ENCODE results near the gene NUCB1. TPM values are rescaled to one million over a fixed set of nuclear protein-coding genes. Genes with fewer than 3 reads are reported as not detected.
A peak's percentile ranks its signal among the peaks of the same experiment; 100 is the strongest.

NUCB1 gene
- total and polyA plus RNA-seq, 9 of the 15 experiments (the other 6 are each of a cell fraction or from before 2014, with no cell fraction given) = 3.1 to 153 (median 71.7) TPM

DNA sequence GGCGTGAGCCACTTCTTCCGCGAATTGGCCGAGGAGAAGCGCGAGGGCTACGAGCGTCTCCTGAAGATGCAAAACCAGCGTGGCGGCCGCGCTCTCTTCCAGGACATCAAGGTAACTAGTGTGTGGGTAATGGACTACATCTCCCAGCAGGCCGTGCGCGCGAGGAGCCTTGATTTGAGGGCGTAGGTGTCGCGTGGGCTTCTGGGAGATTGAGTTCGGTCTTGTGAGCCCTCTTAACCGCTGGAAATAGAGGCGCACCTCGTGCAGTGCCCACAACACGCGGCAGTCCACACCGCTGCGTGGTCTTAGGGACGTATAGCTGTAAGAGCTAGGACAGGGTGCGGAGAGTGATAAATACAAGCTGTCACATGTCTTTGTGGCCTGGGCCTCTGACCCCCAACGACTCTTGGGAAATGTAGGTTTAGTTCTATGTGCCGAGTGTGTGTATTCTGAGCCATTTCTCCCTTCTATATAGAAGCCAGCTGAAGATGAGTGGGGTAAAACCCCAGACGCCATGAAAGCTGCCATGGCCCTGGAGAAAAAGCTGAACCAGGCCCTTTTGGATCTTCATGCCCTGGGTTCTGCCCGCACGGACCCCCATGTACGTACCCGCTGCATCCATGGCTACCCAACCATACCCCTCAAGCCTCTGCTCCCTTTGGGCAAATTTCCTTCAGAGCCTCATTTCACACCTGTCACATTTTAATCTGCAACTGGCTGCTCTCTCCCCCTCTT, 65.9 kb downstream of the NUCB1 start (continued):
- TF ChIP-seq, protein P1, sequence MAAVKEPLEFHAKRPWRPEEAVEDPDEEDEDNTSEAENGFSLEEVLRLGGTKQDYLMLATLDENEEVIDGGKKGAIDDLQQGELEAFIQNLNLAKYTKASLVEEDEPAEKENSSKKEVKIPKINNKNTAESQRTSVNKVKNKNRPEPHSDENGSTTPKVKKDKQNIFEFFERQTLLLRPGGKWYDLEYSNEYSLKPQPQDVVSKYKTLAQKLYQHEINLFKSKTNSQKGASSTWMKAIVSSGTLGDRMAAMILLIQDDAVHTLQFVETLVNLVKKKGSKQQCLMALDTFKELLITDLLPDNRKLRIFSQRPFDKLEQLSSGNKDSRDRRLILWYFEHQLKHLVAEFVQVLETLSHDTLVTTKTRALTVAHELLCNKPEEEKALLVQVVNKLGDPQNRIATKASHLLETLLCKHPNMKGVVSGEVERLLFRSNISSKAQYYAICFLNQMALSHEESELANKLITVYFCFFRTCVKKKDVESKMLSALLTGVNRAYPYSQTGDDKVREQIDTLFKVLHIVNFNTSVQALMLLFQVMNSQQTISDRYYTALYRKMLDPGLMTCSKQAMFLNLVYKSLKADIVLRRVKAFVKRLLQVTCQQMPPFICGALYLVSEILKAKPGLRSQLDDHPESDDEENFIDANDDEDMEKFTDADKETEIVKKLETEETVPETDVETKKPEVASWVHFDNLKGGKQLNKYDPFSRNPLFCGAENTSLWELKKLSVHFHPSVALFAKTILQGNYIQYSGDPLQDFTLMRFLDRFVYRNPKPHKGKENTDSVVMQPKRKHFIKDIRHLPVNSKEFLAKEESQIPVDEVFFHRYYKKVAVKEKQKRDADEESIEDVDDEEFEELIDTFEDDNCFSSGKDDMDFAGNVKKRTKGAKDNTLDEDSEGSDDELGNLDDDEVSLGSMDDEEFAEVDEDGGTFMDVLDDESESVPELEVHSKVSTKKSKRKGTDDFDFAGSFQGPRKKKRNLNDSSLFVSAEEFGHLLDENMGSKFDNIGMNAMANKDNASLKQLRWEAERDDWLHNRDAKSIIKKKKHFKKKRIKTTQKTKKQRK (IDR thresholded peaks at IDR 0.05; ENCODE audit: borderline replicate concordance, low read depth, low read length) = no peak
- TF ChIP-seq TAF1 (IDR thresholded peaks at IDR 0.05; ENCODE audit: control insufficient read depth, extremely low read depth, insufficient read depth, low read length, severe bottlenecking) = peak; percentile 27
- TF ChIP-seq NR2C1 (IDR thresholded peaks at IDR 0.05) = peak; percentile 41
- TF ChIP-seq NR2C1 (tag; IDR thresholded peaks at IDR 0.05) = no peak; the same call in 1 of the 2 replicates
- no peak; a peak in 2 of 4 replicates for TF ChIP-seq TEAD1 (CRISPR knock-in tag; IDR thresholded peaks at IDR 0.05)
- no peak for TF ChIP-seq SRSF1 (IDR thresholded peaks at IDR 0.05; ENCODE audit: low read depth, low read length)
- no peak for TF ChIP-seq ZNF121 (CRISPR knock-in tag; conservative IDR thresholded peaks at IDR 0.05)
- no peak for TF ChIP-seq DIDO1 (tag; IDR thresholded peaks at IDR 0.05; ENCODE audit: low read depth)
- TF ChIP-seq SRSF7 (optimal IDR thresholded peaks at IDR 0.05; ENCODE audit: low read depth, low read length) = no peak
- no peak for TF ChIP-seq ZKSCAN1 (IDR thresholded peaks at IDR 0.05; ENCODE audit: low read depth, low read length)
- TF ChIP-seq, protein P2, sequence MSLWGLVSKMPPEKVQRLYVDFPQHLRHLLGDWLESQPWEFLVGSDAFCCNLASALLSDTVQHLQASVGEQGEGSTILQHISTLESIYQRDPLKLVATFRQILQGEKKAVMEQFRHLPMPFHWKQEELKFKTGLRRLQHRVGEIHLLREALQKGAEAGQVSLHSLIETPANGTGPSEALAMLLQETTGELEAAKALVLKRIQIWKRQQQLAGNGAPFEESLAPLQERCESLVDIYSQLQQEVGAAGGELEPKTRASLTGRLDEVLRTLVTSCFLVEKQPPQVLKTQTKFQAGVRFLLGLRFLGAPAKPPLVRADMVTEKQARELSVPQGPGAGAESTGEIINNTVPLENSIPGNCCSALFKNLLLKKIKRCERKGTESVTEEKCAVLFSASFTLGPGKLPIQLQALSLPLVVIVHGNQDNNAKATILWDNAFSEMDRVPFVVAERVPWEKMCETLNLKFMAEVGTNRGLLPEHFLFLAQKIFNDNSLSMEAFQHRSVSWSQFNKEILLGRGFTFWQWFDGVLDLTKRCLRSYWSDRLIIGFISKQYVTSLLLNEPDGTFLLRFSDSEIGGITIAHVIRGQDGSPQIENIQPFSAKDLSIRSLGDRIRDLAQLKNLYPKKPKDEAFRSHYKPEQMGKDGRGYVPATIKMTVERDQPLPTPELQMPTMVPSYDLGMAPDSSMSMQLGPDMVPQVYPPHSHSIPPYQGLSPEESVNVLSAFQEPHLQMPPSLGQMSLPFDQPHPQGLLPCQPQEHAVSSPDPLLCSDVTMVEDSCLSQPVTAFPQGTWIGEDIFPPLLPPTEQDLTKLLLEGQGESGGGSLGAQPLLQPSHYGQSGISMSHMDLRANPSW (CRISPR knock-in tag; IDR thresholded peaks at IDR 0.05) = no peak
- TF ChIP-seq ZNF347 (CRISPR knock-in tag; IDR thresholded peaks at IDR 0.05; ENCODE audit: low read depth) = no peak
- TF ChIP-seq ZNF282 (CRISPR knock-in tag; IDR thresholded peaks at IDR 0.05) = no peak
- no peak for TF ChIP-seq IFI16 (CRISPR knock-in tag; IDR thresholded peaks at IDR 0.05)
- no peak for TF ChIP-seq HMG20B (CRISPR knock-in tag; IDR thresholded peaks at IDR 0.05)
- no peak for TF ChIP-seq ZNF586 (CRISPR knock-in tag; conservative IDR thresholded peaks at IDR 0.05)
- no peak for TF ChIP-seq ZNF79 (CRISPR knock-in tag; IDR thresholded peaks at IDR 0.05; ENCODE audit: low read depth)
- TF ChIP-seq CEBPG (CRISPR knock-in tag; IDR thresholded peaks at IDR 0.05) = 0 out of 2 replicates have a peak, but pooled peaks have one; percentile 35
- no peak for TF ChIP-seq CEBPG (tag; conservative IDR thresholded peaks at IDR 0.05 in 1 of 2, IDR thresholded peaks at IDR 0.05 in 1 of 2)
- TF ChIP-seq TCFL5 (CRISPR knock-in tag; conservative IDR thresholded peaks at IDR 0.05) = no peak
- no peak for TF ChIP-seq ESRRB (CRISPR knock-in tag; IDR thresholded peaks at IDR 0.05; ENCODE audit: borderline replicate concordance)
- no peak for TF ChIP-seq DMBX1 (CRISPR knock-in tag; IDR thresholded peaks at IDR 0.05; ENCODE audit: borderline replicate concordance)
- TF ChIP-seq CREM (IDR thresholded peaks at IDR 0.05; ENCODE audit: low read depth) = peak; percentile 82
